HG03575 (cell line): Measurements from ENCODE around the gene SPAG4.

ENCODE experiments used
- ATAC-seq: cut with Tn5 transposase; IDR thresholded peaks from one replicate; pipeline ENCODE4 v1.9.1; 2021; ENCODE audit not compliant: unreplicated experiment, insufficient number of reproducible peaks, low FRiP score; ENCODE audit errors: extremely low read depth

The SPAG4 gene

GRCh38 chr20:35615667-35616464 lies at the start of gene SPAG4:
TSS of gene SPAG4 (plus strand) at chr20:35615829. CDS start at chr20:35616004, 175 bp downstream.
- no peak for ATAC-seq

- no peak for ATAC-seq
These were observed 47.0 kb upstream of the SPAG4 start for GRCh38 chr20:35568645-35569044.

DNA sequence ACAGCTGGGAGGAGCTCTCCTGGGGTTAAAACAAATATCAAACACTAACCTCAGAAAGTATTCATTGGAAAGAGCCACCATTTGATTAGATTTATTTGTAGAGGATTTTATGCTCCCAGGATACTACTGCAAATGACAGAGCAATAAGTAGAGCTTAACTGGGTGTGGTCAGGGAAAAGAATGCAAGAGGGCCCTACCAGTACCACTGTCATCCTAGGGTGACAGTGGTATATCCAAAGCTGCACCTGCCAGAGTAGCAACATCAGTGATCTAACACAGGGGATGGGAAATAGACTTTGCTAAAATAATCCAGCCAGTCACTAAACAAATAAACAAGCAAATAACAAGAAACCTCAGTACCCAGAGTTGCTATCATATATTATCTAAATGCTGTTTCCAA lies 44.1 kb upstream of the SPAG4 start:
- ATAC-seq: no peak

DNA sequence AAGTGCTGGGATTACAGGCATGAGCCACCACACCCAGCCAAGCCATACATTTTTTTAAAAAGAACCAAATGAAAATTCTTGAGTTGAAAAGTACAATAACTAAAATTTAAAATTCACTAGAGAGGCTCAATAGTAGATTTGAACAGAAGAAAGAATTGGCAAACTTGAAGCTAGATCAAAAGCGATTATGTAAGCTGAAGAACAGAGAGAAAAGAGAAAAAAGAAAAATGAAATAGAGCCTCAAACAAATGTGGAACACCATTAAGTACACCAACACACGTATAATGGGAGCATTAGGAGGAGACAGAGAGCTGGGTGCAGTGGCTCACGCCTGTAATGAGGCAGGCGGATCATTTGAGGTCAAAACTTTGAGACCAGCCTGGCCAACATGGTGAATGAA lies 42.8 kb upstream of the SPAG4 start:
- no peak for ATAC-seq

GRCh38 chr20:35575958-35576357 lies 39.7 kb upstream of the SPAG4 start:
- ATAC-seq: no peak

- ATAC-seq: no peak
These were observed 38.8 kb upstream of the SPAG4 start for GRCh38 chr20:35576816-35577215.

DNA sequence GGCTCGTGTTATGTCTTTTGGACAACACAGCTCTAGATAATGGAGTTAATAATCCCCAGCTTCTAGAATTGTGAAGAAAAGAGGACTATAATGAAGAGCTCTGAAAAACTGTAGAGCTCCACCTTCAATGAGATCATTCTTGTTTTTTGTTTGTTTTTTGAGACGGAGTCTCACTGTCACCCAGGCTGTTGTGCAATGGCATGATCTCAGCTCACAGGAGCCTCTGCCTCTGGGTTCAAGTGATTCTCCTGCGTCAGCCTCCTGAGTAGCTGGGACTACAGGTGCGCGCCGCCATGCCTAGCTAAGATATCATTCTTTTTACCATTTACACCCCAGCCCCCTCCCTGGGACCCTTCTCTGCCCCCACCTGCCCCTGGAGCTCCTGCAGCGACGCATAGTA lies 37.2 kb upstream of the SPAG4 start:
- ATAC-seq: no peak

GRCh38 chr20:35579196-35579595 lies 36.4 kb upstream of the SPAG4 start:
- ATAC-seq: no peak

DNA sequence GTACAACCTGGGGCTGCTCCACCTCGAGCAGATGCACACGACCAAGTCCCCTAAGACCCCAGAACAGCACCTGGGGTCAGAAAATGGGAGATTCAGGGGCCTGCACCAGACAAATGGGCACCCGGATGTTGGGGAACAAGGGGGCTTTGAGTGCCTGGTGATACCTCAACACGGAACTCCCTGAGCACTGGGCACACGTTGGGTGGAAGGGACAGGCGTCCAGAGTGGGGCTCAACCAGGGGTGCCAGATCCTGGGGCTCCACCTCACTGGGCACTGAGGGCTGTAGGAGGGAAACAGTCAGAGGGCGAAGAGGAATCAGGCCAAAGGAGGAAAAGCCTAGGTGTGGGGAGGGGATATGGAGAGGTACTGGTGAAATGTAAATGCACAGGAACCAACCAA lies 33.5 kb upstream of the SPAG4 start:
- no peak for ATAC-seq

DNA sequence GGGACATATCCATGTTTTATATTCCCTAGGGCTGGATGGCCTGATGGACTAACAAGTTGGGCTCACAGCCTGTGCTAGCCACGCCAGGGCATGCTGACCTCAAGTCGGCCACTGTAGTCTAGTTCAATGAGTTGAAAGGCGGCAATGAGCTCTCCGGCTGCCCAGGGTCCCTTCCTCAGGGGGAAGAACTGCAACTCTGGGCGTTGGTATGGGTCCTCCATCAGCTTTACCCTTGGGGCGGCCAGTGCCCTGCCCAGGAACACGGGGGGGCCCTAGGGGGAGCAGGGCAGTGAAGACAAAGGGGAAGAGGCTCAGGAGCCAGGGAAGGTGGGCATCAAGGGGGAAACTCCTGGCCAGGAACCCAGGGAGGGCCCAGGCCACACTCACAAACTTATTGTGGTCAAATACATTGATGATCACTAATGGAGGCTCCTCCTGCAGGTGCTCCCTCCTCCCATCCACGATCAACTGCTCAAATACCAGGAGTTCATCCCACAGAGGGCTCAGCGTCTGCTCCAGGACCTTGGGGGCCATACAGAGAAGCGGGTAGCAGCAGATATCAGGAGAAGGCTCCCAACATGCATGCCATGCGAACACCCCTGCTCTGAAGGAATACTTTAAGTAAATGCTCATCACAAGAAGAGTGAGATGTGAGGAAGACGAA lies 32.8 kb upstream of the SPAG4 start:
- ATAC-seq: no peak

DNA sequence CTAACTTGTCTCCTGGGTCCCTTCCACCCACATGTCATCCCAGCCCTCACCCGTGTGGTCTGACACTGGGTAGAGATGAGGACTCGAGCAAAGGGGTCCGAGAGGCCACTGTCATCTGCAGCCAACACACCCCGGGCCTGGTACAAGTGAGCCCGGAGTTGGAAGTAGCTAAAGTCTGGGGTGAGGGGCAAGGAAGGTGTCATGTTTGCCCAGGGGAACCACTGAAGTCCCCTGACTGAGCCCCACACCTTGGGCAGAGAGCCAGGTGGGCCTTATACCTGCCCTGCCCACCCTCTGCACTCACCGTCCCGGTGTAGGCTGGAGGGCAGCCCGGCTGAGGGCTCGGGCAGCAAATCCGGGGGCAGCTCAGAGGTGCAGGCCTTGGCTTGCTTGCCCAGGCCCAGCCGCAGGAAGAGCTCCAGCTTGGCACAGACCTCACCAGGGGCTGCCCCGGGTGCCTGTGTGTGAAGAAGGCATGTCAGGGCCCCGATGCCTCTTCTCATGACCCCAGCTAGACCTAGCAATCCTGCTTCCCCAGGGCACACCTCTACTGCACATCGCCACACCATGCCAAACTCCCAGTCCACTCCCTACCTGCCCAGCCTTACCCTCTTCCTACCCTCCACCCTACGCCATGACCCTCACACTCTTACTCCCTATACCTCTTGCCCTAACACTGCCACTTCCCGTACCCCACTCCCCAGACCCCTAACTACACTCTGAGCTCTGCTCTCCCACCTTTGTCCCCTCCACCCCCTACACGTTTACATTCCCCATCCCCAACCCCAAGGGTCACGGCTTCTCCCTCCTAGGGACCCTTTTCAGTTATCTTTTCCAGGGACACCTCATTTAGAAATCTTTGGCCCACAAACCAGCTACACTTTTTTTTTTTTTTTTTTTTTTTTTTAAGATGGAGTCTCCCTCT lies 31.7 kb upstream of the SPAG4 start:
- ATAC-seq: no peak

GRCh38 chr20:35586751-35587425 lies 28.7 kb upstream of the SPAG4 start:
- ATAC-seq: no peak

- ATAC-seq: no peak
These were observed 28.2 kb upstream of the SPAG4 start for GRCh38 chr20:35587436-35587835.

GRCh38 chr20:35588397-35588796 lies 27.2 kb upstream of the SPAG4 start:
- ATAC-seq: no peak

DNA sequence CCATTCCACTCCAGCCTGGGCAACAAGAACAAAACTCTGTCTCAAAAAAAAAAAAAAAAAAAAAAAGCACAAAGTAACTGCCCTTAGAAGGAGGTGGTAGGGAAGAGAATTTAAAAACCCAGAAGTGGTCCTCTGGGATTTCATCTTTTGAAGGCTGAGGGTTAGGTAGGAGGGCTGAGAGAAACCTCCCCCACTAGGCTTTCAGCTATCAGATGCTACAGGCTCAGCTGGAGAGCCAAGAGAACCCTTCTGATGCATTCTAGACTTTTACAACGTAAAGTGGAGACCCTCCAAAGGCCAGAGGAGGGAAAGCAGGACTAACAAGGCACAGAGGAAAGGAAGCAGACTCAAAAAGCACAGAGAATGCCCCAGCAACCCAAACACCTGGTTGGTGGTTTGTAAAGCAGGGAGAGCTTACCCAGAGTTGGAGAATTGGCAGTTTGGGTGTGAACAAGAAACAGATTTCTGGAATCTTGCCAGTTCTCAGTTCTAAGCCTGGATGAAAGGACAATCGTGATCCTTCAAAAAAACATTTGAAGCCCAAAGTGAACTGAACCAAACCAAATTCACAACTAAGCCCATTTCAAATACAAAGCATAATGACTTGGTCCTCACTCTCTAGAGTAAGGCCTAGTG lies 23.2 kb upstream of the SPAG4 start:
- ATAC-seq: no peak

- ATAC-seq: no peak
These were observed 20.2 kb upstream of the SPAG4 start for GRCh38 chr20:35595456-35595855.

- no peak for ATAC-seq
These were observed 19.7 kb upstream of the SPAG4 start for GRCh38 chr20:35595901-35596300.

DNA sequence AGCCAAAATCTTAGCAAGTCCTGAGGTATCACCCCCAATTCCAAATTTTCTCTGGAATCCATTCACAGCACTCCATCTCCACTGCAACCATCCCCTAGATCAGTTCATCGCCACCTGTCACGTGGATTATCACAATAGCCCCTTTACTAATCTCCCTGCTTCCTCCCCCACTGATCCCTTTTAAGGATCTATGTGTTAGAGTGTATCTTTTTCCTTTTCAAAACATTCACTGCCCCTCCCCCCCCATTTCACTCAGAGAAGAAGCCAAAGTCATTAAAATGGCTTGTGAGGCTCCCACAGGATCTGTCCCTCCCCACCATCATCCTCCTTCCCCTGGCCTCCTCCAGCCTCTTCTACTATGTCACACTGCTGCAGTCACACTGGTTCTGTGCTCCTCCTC lies 18.4 kb upstream of the SPAG4 start:
- ATAC-seq: no peak

GRCh38 chr20:35598476-35598875 lies 17.2 kb upstream of the SPAG4 start:
- no peak for ATAC-seq
